HUES6 (cell line): ENCODE measurements around the gene CYP26B1.
"Not testable (repeated sequence)": the region's sequence is repeated elsewhere in the genome, so short reads cannot be mapped to it uniquely, and the experiment has no call there.

Experiments
- H3K27ac ChIP-seq: 2 replicates; pipeline ENCODE4 v1.7.0; 2013; ENCODE audit warnings: low read depth, mild to moderate bottlenecking, low read length, inconsistent platforms
- H3K27me3 ChIP-seq: 2 replicates; pipeline ENCODE4 v1.6.1; 2013; ENCODE audit warnings: low read length; ENCODE audit not compliant: control insufficient read depth, insufficient read depth
- H3K36me3 ChIP-seq: 2 replicates; pipeline ENCODE4 v1.6.1; 2013; ENCODE audit warnings: low read length; ENCODE audit not compliant: control insufficient read depth, insufficient read depth
- H3K4me1 ChIP-seq: 2 replicates; pipeline ENCODE4 v1.6.1; 2013; ENCODE audit warnings: low read length; ENCODE audit not compliant: control insufficient read depth, insufficient read depth
- H3K4me3 ChIP-seq: 2 replicates; pipeline ENCODE4 v1.5.1; 2013; ENCODE audit warnings: low read depth, low read length
- H3K9ac ChIP-seq: one replicate; pipeline ENCODE4 v1.6.1; 2013; ENCODE audit warnings: mild to moderate bottlenecking, low read length
- H3K9me3 ChIP-seq: 2 replicates; pipeline ENCODE4 v1.6.1; 2013; ENCODE audit warnings: low read depth, low read length; ENCODE audit not compliant: control insufficient read depth, insufficient read depth

Gene CYP26B1

DNA sequence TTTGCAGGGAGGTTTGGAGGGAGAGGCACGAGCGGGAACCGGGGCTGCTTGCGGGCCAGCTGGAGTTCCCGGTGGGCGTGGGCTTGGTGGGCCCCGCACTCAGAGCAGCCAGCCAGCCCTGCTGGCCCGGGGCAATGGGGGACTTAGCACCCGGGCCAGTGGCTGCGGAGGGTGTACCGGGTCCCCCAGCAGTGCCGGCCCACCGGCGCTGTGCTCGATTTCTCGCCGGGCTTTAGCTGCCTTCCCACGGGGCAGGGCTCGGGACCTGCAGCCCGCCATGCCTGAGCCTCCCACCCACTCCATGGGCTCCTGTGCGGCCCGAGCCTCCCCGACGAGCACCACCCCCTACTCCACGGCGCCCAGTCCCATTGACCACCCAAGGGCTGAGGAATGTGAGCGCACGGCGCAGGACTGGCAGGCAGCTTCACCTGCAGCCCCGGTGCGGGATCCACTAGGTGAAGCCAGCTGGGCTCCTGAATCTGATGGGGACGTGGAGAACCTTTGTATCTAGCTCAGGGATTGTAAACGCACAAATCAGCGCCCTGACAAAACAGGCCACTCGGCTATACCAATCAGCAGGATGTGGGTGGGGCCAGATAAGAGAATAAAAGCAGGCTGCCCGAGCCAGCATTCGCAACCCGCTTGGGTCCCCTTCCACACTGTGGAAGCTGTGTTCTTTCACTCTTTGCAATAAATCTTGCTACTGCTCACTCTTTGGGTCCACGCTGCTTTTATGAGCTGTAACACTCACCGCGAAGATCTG, 60.6 kb downstream of the CYP26B1 start:
- H3K27ac ChIP-seq, H3K4me1 ChIP-seq, H3K27me3 ChIP-seq, H3K9ac ChIP-seq, H3K4me3 ChIP-seq, H3K36me3 ChIP-seq, H3K9me3 ChIP-seq: not testable (repeated sequence)

- H3K4me1 ChIP-seq = no peaks in the 10 kb centered on the region
- no peak overlapping the region for H3K4me3 ChIP-seq
- no peaks in the 10 kb centered on the region for H3K36me3 ChIP-seq
- H3K9ac ChIP-seq = no peak overlapping the region
- H3K27ac ChIP-seq = no peak overlapping the region
- H3K9me3 ChIP-seq = peaks cover 13% of the 10 kb centered on the region
- H3K27me3 ChIP-seq = no peaks in the 10 kb centered on the region
Measured at GRCh38 chr2:72085513-72085912, 62.1 kb downstream of the CYP26B1 start.

- no peak overlapping the region for H3K27ac ChIP-seq
- no peak overlapping the region for H3K4me3 ChIP-seq
- no peaks in the 10 kb centered on the region for H3K36me3 ChIP-seq
Measured at GRCh38 chr2:72085036-72085435, 62.6 kb downstream of the CYP26B1 start.

DNA sequence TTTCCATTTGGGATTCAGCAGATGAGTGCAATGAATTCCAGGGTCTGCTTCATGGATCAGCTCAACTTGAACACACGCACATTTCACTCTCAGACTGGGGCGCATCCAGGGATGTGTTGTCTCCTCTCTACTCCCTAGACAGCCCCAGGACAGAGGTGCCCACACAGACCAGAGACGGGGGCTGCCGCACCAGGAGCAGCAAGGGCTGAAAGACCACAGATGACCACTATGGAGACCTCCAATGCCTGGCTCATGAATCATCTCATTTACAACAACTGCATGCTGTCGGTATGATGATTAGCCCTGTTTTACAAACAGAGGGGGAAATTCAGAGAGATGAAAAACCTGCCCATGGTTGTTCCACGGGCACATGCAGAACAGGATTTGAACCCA, 63.1 kb downstream of the CYP26B1 start:
- no peaks in the 10 kb centered on the region for H3K27me3 ChIP-seq
- H3K4me3 ChIP-seq = no peak overlapping the region
- peaks cover 13% of the 10 kb centered on the region for H3K9me3 ChIP-seq
- no peaks in the 10 kb centered on the region for H3K36me3 ChIP-seq
- H3K9ac ChIP-seq = no peak overlapping the region
- H3K27ac ChIP-seq = no peak overlapping the region
- H3K4me1 ChIP-seq = no peaks in the 10 kb centered on the region

More at GRCh38 chr2:72085036-72085435, 62.6 kb downstream of the CYP26B1 start:
- Histone ChIP-seq H3K27me3 (no peaks in the 10 kb centered on the region), H3K4me1 (no peaks in the 10 kb centered on the region), H3K9me3 (peaks cover 13% of the 10 kb centered on the region), H3K9ac (no peak overlapping the region)

DNA sequence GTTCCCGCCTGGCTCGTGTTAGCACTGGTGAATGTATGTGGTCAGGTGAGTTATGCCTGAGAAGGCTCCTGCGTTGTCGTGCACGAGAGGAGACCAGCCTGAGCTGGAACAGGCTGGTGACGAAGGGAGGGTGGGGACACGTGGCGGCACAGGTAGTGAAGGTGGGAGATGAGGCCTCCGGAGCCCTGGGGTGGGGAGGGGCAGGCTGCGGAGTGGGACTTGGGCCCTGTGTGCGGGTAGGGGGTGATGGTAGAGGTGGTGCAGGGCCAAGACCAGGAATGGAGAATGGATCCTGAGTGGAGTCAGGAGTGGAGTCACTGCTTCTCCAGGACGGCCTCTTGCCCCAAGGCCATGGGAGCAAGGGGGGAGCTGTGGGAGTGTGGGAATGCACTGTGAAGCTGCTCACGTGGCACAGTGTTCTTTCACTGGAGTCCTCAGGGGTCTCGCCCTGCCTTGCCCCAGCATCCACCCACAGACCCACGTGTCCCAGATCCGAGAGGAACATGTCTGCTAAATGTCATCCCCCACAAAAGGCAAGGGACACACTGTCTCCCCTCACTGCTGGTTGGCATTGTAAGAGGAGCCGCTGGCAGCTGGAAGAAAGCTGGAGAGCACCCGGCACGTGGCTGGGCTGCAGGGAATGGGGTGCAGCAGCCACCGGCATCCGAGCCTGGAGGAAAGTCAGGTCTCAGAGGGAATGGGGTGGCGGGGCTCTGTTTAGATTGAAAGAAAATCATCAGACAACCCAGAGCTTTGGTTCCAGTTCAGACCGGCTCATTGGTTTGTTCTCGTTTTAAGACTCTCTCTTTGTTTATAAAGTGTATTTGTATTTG, 63.7 kb downstream of the CYP26B1 start:
- no peaks in the 10 kb centered on the region for H3K4me1 ChIP-seq
- H3K9ac ChIP-seq = no peak overlapping the region
- no peak overlapping the region for H3K4me3 ChIP-seq
- peaks cover 13% of the 10 kb centered on the region for H3K9me3 ChIP-seq
- H3K27ac ChIP-seq = no peak overlapping the region
- H3K36me3 ChIP-seq = no peaks in the 10 kb centered on the region
- no peaks in the 10 kb centered on the region for H3K27me3 ChIP-seq

DNA sequence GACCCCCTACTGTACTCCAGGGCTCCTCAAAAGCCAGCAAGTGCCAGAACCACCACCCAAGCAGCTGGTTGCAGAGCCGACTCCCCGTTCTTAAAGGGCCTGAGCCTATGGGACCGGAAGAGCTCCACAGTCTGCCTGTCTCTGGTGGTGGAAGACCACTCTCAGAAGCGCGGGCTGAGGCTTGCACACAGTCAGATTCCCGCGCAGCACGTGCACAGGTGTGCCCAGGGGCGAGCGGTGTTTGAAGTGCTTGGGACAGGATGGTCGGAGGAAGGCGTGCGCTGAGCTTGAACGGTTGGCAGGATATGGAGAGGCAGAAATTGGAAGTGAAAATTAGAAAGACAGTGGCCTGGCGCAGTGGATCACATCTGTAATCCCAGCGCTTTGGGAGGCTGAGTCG, 64.8 kb downstream of the CYP26B1 start:
- Histone ChIP-seq H3K9ac (no peak overlapping the region), H3K9me3 (peaks cover 13% of the 10 kb centered on the region), H3K27me3 (no peaks in the 10 kb centered on the region), H3K4me3 (no peak overlapping the region), H3K4me1 (no peaks in the 10 kb centered on the region), H3K27ac (no peak overlapping the region), H3K36me3 (no peaks in the 10 kb centered on the region)

GRCh38 chr2:72082021-72082601, 65.6 kb downstream of the CYP26B1 start:
- no peak overlapping the region for H3K27ac ChIP-seq
- H3K9me3 ChIP-seq = peaks cover 13% of the 10 kb centered on the region
- no peaks in the 10 kb centered on the region for H3K36me3 ChIP-seq
- no peaks in the 10 kb centered on the region for H3K27me3 ChIP-seq
- H3K4me1 ChIP-seq = no peaks in the 10 kb centered on the region
- no peak overlapping the region for H3K4me3 ChIP-seq
- no peak overlapping the region for H3K9ac ChIP-seq

DNA sequence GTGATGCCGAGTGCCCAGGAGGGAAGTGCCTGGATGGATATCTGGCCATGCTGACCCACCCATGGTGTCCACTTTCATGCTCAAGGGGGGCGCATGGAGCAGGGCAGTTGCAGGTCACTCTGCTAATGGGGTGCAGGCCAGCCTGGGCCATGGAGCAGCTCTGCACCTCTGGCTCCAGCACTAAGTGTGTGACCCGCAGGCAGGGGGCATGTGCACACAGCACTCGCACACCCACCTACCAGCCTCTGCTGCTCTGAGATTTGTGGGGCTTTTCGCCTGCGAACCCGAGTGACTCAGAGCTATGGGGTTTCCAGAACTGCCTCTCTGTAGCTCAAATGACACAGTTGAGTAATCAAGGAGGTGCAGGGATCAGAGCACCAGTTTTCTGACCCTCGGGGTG, 66.2 kb downstream of the CYP26B1 start:
- Histone ChIP-seq H3K27ac (no peak overlapping the region), H3K4me3 (no peak overlapping the region)

DNA sequence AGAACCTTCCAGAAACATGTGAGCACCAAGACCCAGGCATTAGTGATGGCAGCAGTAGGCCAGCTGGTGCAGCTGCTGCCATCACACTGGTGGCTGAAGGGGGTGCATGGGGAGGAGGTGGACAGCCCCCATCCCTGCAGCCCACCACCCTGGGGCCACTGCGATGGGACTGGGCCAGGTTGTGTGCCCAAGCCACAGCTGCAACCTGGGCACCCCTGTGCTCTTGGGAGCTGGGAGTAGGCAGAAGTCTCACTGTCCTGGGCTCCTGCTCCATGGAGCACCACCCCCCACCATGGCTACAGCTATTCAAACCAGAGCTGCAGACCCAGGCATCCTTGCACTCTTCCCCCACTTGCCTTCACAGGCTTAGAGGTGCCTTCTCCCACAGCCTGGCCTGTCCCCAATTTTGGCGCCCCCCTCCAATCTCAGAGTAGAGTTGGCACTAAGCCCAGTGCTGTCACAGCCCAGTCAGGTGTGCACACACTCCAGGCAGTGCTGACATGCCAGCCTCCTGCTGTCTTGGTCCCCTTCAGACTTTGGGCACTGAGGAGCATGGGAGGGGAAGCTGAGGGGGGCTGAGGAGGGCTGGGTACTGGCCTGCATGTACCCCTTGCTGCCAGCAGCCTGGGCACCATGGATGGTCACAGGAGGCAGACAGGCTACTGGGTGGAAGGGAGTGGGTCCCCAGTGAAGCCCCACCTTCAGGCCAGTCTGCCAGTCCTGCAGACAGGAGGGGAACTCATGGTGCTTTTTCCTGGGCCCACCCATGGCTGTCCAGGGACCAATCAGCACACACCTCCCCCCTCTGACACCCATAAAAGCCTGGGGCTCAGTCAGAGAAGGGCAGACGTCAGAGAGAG, 67.1 kb downstream of the CYP26B1 start:
- H3K9ac ChIP-seq = no peak overlapping the region
- no peaks in the 10 kb centered on the region for H3K27me3 ChIP-seq
- no peaks in the 10 kb centered on the region for H3K36me3 ChIP-seq
- no peaks in the 10 kb centered on the region for H3K4me1 ChIP-seq
- peaks cover 16% of the 10 kb centered on the region for H3K9me3 ChIP-seq
- H3K4me3 ChIP-seq = no peak overlapping the region
- H3K27ac ChIP-seq = no peak overlapping the region

More for the DNA sequence above, 66.2 kb downstream of the CYP26B1 start:
- Histone ChIP-seq H3K4me1 (no peaks in the 10 kb centered on the region), H3K36me3 (no peaks in the 10 kb centered on the region), H3K27me3 (no peaks in the 10 kb centered on the region), H3K9ac (no peak overlapping the region), H3K9me3 (peaks cover 11% of the 10 kb centered on the region)
